Esophagus muscularis mucosa (tissue), 4 donors: ENCODE measurements around the gene BTBD3. TPM values are rescaled to one million over a fixed set of nuclear protein-coding genes. Genes with fewer than 3 reads are reported as not detected.

Source experiments
- DNase-seq: peaks from one replicate; pipeline ENCODE4 v3.0.0-alpha.2; 2017; ENCODE audit errors: extremely low spot score
- H3K27ac ChIP-seq, 4 donors: fragments of 200-600 bp; sonication (generic); replicated peaks in 1 of 4; 1 replicate in 3 of 4; 2 replicates in 1 of 4; pipeline ENCODE4 v1.5.1; 2016 to 2019; ENCODE audit warnings: mild to moderate bottlenecking in 1 of 4
- H3K27me3 ChIP-seq, 4 donors: fragments of 200-600 bp; sonication (generic); one replicate each; pipeline versions ENCODE4 v1.5.1 to v1.6.0; 2016 to 2019
- H3K36me3 ChIP-seq, 4 donors: fragments of 200-600 bp; sonication (generic); one replicate each; pipeline ENCODE4 v1.5.1; 2016 to 2019
- H3K4me1 ChIP-seq, 4 donors: fragments of 200-600 bp; sonication (generic); one replicate each; pipeline ENCODE4 v1.5.1; 2016 to 2019
- H3K4me3 ChIP-seq, 4 donors: fragments of 200-600 bp; sonication (generic); 1 replicate in 2 of 4; 2 replicates in 2 of 4; pipeline ENCODE4 v1.5.1; 2016 to 2019; ENCODE audit warnings: mild to moderate bottlenecking in 4 of 4, moderate library complexity in 1 of 4
- H3K9me3 ChIP-seq, 4 donors: fragments of 200-600 bp; sonication (generic); 1 replicate in 3 of 4; 2 replicates in 1 of 4; pipeline ENCODE4 v1.5.1; 2016 to 2019
- EP300 ChIP-seq: sonication (generic); formaldehyde crosslinking; IDR thresholded peaks from one replicate; pipeline ENCODE4 v1.6.1; 2017; ENCODE audit warnings: antibody characterized with exemption
- POLR2A ChIP-seq: fragments of 450-650 bp; IDR thresholded peaks from one replicate; pipeline ENCODE4 v1.6.1; 2017; ENCODE audit warnings: antibody characterized with exemption, moderate library complexity, mild to moderate bottlenecking, low read depth
- POLR2AphosphoS5 ChIP-seq, 2 donors: sonication (generic); formaldehyde crosslinking; IDR thresholded peaks; one replicate each; pipeline ENCODE4 v1.6.1; 2017; ENCODE audit warnings: antibody characterized with exemption in 2 of 2
- WGBS: methylation state at CpG from one replicate; pipeline ENCODE4 v1.1.5; 2018; 5-methylcytosine and 5-hydroxymethylcytosine counted together
- intact Hi-C: fragments of 100-400 bp; cut with DNase I; formaldehyde crosslinking; loops from one replicate; pipeline ENCODE4 v1.15.1; 2023
- total RNA-seq, 4 donors: library from RNA; depleted of rRNA; stranded (reverse); fragments of >200 nt; gene quantifications; one replicate each; pipeline versions ENCODE4 v1.1.0 to v1.2.1, GENCODE V29; 2016
- TF ChIP-seq, protein P1 (sequence below), 3 experiments: fragments of 200-600 bp in 2 of 3; fragments of 450-650 bp in 1 of 3; sonication (generic) in 2 of 3; IDR thresholded peaks; one replicate each; pipeline ENCODE4 v1.5.1; 2017 to 2019; ENCODE audit warnings: antibody characterized with exemption in 3 of 3, mild to moderate bottlenecking in 2 of 3, moderate library complexity in 1 of 3

BTBD3 gene
- total RNA-seq, 4 donors from 2014 or later, result 15.4 to 34.5 (median 25.9) TPM

DNA sequence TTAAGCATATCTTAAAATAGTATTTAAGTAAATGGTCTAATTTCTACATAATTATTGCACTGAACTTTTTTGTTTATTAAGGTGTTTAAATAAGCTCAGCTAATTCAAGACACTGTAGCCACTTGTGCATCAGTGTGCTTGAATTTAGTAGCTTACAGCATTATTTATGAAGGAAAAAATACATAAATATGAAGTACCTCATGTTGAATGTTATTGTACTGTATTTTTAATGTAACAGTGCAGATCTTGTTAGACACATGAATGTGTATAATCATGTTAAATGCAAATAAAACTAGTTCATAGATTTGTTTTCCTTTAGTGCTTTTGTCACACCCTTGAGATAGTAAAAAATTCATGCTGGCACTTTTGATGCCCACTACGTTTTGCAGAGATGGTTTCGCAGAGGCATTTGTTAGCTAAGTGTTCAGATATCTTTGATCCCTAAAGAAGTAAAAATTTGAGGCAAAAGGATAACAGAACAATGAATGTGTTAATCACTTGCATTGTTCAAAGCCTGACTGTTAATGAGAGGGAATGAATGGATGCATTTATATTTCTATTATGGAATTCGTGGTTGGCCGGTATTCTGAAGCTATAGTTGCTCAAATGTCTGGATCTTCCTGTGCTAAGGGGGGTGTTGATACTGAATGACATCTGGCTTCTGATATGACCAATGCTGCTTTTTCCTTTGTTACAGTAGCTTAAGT is 8.8 kb downstream of the BTBD3 start:
- Histone ChIP-seq H3K9me3 (no peaks in the 10 kb centered on the region), H3K4me1 (peaks cover 0 to 19% (median 11%) of the 10 kb centered on the region in 4 donors), H3K36me3 (peaks cover 0 to 34% (median 19%) of the 10 kb centered on the region in 4 donors), H3K27ac (no peak overlapping the region), H3K4me3 (no peak overlapping the region), H3K27me3 (no peaks in the 10 kb centered on the region)
- intact Hi-C loops, result no loop called here
- no peak for DNase-seq
- TF ChIP-seq POLR2AphosphoS5 (IDR thresholded peaks at IDR 0.05) (no peak), EP300 (no peak), POLR2A (no peak)
- TF ChIP-seq, protein P1, sequence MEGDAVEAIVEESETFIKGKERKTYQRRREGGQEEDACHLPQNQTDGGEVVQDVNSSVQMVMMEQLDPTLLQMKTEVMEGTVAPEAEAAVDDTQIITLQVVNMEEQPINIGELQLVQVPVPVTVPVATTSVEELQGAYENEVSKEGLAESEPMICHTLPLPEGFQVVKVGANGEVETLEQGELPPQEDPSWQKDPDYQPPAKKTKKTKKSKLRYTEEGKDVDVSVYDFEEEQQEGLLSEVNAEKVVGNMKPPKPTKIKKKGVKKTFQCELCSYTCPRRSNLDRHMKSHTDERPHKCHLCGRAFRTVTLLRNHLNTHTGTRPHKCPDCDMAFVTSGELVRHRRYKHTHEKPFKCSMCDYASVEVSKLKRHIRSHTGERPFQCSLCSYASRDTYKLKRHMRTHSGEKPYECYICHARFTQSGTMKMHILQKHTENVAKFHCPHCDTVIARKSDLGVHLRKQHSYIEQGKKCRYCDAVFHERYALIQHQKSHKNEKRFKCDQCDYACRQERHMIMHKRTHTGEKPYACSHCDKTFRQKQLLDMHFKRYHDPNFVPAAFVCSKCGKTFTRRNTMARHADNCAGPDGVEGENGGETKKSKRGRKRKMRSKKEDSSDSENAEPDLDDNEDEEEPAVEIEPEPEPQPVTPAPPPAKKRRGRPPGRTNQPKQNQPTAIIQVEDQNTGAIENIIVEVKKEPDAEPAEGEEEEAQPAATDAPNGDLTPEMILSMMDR (IDR thresholded peaks at IDR 0.05), result no peak
- WGBS, result 78% methylated on average over 4 of the region's 4 CpGs

DNA sequence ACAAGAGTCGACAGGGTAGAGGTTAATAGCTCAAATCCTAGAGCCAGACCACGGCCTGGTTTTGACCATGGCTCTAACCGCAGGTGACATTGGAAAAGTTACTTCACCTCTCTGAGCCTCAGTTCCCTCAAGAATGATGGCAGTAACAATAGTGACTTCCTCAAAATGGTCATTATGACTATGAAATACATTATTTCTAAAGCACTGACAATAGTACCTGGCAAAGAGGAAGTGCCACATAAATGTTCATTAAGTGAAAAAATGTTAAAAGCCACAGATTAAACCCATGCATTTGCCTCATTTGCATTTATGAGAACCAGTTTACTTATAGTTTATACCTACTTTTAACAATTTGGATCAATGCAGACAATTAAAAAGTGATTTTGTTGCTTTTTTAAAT is 12.3 kb downstream of the BTBD3 start:
- Histone ChIP-seq H3K4me3 (no peak overlapping the region), H3K4me1 (peaks cover 0 to 8% (median 5%) of the 10 kb centered on the region in 4 donors), H3K27ac (no peak overlapping the region), H3K27me3 (no peaks in the 10 kb centered on the region), H3K9me3 (no peaks in the 10 kb centered on the region), H3K36me3 (peaks cover 0 to 21% (median 3%) of the 10 kb centered on the region in 4 donors)
- intact Hi-C loops, result no loop called here
- WGBS, result 93% methylated on average over 3 of the region's 3 CpGs
- TF ChIP-seq POLR2AphosphoS5 (IDR thresholded peaks at IDR 0.05) (no peak), EP300 (no peak), POLR2A (no peak)
- TF ChIP-seq, protein P1 (IDR thresholded peaks at IDR 0.05), result no peak
- no peak for DNase-seq

DNA sequence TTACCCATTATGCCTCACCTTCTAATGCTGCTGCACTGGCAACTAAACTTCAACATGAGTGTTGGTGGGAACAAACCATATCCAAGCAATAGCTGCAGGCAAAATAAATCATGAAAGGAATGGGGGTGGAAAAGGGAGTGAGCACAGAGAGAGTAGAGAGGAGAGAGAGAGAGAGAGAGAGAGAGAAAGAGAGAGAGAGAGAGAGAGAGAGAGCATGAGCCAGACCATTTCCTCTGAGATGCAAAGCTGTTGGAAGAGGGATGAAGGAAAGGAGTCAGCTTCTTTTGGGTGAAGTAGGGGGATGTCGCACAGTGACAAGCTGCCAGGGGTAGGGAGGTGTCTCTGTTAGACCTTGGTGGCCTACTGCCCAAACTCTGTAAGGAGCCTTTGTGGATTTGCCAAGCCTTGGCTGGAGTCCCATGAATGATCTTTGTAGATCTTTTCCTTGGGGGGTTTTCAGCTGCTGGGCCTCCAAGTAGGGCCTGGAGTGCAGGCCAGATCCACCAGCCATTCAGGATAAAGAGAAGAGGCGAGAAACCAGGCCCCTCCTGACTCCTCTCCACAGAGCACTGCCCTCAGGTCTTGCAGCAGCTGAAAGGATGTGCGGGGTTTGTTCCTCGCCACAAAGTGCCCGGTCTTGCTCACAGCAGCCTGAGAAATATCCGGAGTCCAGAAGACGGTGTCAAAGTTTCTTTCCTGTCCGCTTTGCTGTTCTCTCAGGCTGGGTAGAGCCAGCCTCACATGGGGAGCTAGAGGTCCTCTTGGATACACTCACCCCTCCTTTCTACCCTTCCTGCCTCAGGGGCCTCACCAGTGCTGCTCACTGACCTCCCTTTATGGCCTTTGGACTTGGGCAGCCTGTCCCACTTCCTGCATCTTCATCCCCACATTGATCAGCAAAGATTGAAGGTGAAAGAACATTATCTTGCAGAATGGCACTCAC is 17.8 kb downstream of the BTBD3 start:
- DNase-seq, result no peak
- H3K27me3 ChIP-seq, result no peaks in the 10 kb centered on the region
- peaks cover 0 to 8% (median 0%) of the 10 kb centered on the region in 4 donors for H3K4me1 ChIP-seq
- 86% methylated on average over 8 of the region's 8 CpGs for WGBS
- H3K36me3 ChIP-seq, result no peaks in the 10 kb centered on the region
- H3K4me3 ChIP-seq, result no peak overlapping the region
- no peaks in the 10 kb centered on the region for H3K9me3 ChIP-seq
- TF ChIP-seq EP300 (no peak), POLR2A (no peak)
- no peak overlapping the region for H3K27ac ChIP-seq
- intact Hi-C loops, result no loop called here

DNA sequence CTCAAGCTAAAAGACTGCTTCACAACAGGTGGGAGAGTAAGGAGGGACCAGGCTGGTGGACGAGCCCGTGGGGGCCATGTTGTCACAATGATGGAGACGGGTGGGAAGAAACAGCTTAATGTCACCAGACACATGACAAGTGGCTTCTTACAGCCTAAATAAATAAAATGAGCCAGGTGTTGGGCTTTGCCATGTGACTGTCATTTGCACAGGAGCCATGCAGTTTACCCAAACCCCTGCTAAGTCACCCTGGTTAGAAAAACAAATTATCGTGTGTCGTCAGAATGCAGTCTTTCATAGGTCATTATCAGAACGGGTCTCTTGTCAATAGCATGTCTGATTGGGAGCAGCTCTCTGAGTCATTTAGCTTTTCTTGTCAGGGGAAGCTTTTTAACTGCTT is 18.5 kb downstream of the BTBD3 start:
- Histone ChIP-seq H3K27ac (no peak overlapping the region), H3K4me3 (no peak overlapping the region), H3K27me3 (no peaks in the 10 kb centered on the region), H3K4me1 (peaks cover 0 to 8% (median 0%) of the 10 kb centered on the region in 4 donors), H3K9me3 (no peaks in the 10 kb centered on the region), H3K36me3 (no peaks in the 10 kb centered on the region)
- WGBS, result 57% methylated on average over 6 of the region's 6 CpGs
- TF ChIP-seq POLR2AphosphoS5 (IDR thresholded peaks at IDR 0.05) (no peak), EP300 (no peak), POLR2A (no peak)
- TF ChIP-seq, protein P1 (IDR thresholded peaks at IDR 0.05), result no peak
- intact Hi-C loops, result no loop called here
- DNase-seq, result no peak

DNA sequence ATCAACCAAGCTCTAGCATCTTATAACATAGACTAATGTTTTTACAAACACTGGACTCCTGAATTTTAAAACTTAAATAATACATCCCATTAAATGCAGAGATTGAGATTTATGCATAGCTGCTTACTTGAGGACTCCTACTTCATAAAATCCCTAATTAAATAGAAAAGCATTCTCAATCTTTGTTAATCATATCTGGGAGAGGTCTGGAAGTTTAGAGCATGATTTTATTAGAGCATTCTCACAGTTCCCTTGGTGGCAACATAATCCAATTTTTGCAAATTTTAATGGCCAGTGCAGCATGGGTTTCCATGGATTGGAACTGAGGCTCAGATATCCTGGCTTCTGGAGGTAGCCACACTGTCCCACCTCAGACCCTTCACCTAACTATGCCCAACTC is 19.5 kb downstream of the BTBD3 start:
- Histone ChIP-seq H3K36me3 (no peaks in the 10 kb centered on the region), H3K4me3 (no peak overlapping the region), H3K27ac (no peak overlapping the region), H3K9me3 (no peaks in the 10 kb centered on the region), H3K4me1 (peaks cover 0 to 8% (median 0%) of the 10 kb centered on the region in 4 donors), H3K27me3 (no peaks in the 10 kb centered on the region)
- no peak for DNase-seq
- TF ChIP-seq EP300 (no peak), POLR2AphosphoS5 (IDR thresholded peaks at IDR 0.05) (no peak), POLR2A (no peak)
- TF ChIP-seq, protein P1 (IDR thresholded peaks at IDR 0.05), result no peak
- intact Hi-C loops, result no loop called here
